ENCODE data around the gene PPP2R5A.

DNA sequence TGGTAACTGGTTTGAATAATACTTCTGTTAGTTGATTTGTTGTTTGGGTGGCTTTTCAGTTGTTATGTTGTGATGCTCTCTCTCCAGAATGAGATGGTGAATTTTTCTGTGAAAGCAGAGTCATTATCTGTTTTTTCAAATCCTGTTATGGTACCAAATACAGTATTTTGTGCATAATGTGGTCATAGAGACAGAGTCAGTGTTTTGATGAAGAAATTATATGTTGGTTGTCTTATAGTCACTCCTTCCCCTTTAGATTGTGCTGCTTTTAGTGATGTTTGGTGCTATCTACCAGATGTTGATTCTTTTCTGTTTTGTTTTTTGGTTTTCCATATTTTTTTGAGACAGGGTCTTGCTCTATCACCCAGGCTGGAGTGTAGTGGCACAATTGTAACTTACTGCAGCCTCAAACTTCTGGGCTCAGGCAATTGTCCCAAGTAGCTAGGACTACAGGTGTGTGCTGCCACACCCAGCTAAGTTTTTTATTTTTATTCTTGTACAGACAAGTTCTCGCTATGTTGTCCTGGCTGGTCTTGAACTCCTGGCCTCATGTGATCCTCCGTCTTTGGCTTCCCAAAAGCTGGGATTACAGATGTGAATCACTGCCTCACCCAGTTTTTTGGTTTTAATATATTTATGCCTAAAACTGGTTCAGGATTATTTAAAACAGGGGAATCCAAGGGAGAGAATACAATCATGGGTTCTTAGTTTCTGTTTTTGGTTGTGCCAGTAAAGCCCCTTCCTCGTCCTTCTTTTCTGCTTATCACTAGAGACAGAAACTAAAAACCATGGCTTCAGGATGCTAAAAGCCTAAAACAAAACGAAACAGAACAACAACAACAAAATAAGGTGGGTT, 7.3 kb downstream of the PPP2R5A start:
- TF ChIP-seq POLR2A (IDR thresholded peaks at IDR 0.05), result no peak
- TF ChIP-seq, protein P1, sequence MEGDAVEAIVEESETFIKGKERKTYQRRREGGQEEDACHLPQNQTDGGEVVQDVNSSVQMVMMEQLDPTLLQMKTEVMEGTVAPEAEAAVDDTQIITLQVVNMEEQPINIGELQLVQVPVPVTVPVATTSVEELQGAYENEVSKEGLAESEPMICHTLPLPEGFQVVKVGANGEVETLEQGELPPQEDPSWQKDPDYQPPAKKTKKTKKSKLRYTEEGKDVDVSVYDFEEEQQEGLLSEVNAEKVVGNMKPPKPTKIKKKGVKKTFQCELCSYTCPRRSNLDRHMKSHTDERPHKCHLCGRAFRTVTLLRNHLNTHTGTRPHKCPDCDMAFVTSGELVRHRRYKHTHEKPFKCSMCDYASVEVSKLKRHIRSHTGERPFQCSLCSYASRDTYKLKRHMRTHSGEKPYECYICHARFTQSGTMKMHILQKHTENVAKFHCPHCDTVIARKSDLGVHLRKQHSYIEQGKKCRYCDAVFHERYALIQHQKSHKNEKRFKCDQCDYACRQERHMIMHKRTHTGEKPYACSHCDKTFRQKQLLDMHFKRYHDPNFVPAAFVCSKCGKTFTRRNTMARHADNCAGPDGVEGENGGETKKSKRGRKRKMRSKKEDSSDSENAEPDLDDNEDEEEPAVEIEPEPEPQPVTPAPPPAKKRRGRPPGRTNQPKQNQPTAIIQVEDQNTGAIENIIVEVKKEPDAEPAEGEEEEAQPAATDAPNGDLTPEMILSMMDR (IDR thresholded peaks at IDR 0.05), result no peak
- no peak for TF ChIP-seq EP300 (IDR thresholded peaks at IDR 0.05)

Measured in tibial nerve (tissue), 4 donors.